DMS153 treated with DMSO at 0.1 percent for 48 hours (cell line): ENCODE results near the gene SUFU.
A peak's percentile ranks its signal among the peaks of the same experiment; 100 is the strongest.

ENCODE experiments used
- DNase-seq: peaks from one replicate; lab custom pipeline; 2025; ENCODE audit not compliant: unreplicated experiment; lab: John Stamatoyannopoulos, UW

The SUFU gene

DNA sequence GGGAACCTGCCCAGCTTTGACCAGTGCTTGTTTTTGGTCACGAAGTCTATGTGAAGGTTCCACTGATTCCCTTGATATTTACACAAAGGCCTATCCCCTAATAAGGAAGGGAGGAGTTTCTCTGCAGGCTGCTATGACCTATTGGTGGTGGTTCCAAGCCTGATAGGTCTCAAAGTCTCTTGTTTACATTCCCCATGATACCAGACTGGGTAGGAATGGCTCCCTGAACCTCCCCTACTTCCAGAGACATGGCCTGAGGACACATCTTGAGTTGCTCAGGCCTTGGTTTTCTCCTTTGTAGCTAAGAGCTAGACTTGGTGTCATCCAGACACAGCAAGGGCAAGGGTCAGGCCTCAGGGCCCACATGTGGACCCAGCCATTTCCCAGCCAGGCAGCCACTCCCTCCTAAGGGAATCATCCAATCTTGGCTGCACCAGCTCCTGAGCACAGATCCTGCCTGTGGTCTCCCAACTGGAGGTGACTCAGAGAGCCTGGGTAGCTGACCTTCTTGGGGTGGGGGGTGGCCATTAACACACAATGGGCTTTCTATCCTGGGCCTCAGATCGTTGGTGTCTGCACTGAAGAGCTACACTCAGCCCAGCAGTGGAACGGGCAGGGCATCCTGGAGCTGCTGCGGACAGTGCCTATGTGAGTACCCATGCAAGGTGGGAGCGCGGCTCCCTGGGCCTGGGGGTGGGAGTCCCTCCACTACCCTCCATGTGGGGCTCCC, 89.5 kb downstream of the SUFU start:
- no peak for DNase-seq

GRCh38 chr10:102593804-102594079, 90.0 kb downstream of the SUFU start:
- no peak for DNase-seq

DNA sequence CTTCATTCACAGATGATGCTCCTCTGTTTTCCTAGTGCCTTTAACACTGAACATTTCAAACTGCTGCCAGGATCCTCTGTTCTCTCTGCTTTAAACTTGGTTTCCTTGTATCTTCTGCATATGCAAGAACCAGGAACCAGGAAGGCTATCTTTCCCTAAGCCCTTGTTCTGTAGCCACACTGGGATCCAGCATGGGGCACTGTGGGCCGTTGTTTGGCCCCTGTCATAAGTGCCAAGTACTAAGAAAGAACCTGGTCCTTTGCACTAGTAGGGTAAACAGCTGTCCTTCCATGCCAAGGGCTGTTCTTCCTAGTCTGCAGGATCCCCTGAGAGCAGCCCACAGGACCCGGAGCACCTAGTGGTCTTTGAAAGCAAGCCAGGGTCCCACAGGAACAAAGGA, 91.5 kb downstream of the SUFU start:
- DNase-seq, result no peak

GRCh38 chr10:102595897-102596296, 92.1 kb downstream of the SUFU start:
- DNase-seq, result no peak

DNA sequence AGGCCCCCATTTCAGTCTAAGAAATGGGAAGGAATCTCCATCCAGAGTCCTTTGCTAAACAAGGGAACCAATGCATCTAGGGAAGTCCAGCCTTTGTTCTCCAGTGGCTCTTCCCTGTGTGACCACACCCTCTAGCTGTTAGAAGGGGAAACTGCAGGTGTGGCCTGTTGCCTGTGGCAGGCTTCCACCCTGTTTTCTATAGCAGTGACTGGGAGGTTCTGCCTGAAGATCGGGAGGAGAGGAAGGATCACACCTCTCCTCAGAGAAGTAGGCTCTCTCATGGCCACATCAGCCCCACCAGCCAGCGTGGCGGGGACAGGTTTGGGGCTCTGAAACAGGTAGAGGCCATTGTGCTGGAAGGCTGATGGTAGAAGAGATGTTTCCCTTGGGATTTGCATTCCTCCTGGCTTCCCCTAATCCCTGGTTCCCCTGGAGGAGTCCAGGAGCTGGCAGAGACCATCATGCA, 92.8 kb downstream of the SUFU start:
- peak; percentile 62 for DNase-seq

- no peak for DNase-seq
Measured at GRCh38 chr10:102597131-102597991, 93.6 kb downstream of the SUFU start.

- no peak for DNase-seq
Measured at GRCh38 chr10:102598243-102598642, 94.5 kb downstream of the SUFU start.

- DNase-seq, result no peak
Measured at GRCh38 chr10:102599565-102600327, 96.0 kb downstream of the SUFU start.

DNA sequence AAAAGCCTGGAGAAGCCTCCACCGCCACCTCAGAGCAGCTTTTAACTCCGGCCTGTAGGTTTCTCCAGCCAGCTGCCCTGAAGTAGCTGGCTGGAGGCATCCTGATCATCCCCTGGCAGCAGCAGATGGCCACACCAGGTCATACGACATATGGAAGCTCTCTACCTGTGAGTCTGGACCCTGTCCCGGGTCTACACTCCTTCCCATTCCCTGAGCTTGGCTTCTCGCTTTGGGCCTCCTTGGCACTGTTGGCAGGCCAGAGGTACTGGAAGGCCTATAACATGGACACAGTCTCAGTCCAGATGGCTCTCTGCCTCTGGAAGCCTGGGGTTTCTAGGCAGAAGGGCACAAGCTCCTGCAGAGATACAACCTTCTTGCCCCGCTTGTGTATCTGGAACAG, 97.0 kb downstream of the SUFU start:
- DNase-seq, result no peak

DNA sequence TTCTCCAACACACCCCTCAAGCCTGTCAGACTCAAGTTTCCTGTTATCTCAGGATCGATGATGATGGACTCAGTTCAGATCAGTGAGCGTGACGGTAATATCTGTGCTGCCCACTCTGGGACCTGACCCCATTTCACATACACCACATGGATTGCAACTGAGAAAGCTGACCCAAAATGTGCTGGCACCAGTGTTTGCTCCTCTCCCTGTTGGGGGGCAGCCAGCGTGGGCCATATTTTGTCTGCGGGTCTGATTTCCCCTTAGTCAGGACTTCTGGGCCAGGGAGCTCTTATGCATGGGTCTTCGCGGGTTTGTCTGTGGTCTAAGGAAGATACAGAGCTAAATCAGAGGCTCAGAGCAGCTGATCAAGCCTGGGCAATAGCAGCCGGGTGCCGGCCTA, 97.9 kb downstream of the SUFU start:
- DNase-seq, result no peak

DNA sequence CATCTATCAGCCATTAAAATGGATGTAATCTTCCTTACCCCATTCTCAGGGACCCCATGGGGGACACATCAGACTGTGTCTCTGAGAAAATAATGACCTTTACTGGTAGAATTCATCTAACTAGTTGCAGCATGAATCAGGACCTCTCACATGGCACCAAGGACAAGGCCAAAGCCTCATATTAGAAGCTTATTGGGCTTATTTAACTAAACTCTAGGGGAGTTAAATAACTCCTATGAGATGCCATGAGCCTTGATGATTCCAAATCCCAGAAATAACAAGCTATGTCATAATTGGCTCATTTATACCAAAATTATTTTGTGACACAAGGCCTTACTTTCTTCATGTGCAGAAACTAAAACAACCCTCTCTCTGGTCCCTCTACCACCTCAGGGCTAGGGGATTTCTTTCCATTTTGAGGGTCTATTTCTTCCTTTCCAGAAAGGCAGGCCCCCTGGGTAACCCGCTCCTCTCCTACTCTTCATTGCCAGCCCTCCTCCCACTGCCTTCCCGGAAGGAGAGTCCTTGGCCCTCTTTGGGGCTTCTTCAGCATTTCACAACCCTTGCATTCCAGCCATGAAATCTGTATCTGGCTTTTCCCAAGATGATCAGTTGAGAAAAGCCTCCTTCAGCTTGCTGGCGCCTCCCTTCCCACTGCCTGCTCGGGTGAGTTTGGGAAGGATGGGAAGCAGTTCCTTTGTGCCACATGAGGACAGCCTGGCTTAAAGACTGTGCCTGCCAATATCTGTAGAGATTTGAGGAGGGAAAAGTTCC, 98.7 kb downstream of the SUFU start:
- no peak for DNase-seq

- DNase-seq, result no peak
Measured at GRCh38 chr10:102603946-102604345, 100.2 kb downstream of the SUFU start.

GRCh38 chr10:102604439-102604841, 100.7 kb downstream of the SUFU start:
- no peak for DNase-seq

GRCh38 chr10:102605712-102606111, 101.9 kb downstream of the SUFU start:
- DNase-seq, result no peak

- DNase-seq, result no peak
Measured at GRCh38 chr10:102608487-102608886, 104.7 kb downstream of the SUFU start.

DNA sequence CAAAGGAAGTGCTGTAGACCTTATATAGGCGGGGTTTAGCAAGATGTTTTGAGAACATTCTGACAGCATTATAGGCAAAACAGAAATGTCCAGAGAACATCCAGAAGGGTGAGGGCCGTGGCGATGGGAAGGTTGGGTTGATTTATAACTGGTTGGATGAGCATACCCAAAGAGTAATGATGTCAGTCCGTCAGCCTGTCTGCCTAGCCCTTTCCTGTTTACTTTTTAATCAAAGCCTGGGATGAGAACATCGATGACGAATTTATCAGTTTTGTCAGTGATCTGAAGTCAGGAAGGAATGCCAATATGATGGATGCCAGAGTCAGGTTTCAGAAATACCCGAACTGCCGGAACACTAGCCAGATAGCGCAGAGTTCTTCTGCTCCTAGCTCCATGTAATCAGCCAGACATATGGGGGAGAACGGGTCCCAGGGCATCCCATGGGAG, 106.7 kb downstream of the SUFU start:
- no peak for DNase-seq

GRCh38 chr10:102611514-102612087, 107.8 kb downstream of the SUFU start:
- no peak for DNase-seq

DNA sequence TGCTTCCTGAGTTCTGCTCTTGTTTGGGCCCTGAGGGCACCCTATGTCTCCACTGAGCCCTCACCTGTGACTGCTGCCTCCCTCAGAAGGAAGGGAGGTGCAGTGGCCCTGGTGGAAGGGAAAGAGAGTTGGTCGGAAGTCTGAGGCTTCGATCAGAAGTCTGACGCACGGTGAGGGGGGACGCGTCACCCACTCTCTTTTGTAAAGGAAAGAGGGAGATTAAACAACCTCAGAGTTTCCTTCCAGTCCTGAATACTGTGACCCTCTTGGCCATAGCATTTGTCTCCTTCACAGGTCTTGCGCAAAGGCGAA, 109.1 kb downstream of the SUFU start:
- DNase-seq, result no peak

DNA sequence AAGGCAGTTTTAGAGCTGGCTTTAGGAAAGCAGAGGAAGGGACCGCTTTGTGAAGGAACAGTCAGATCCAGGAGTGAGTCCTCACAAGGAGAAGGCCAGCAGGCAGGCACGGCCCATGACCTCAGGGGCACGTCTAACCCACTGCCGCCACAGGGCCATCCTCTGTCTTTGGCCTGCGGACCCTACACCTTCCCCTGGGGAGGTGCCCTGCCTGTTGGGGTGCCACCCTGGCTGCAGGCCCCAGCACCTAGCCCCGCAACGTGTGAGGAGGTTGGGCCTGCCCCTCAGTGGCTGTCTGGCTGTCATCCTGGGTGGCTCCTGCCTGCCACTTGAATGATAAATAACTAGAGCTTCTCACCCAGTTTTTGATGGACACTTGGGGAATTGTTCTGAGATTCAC, 109.5 kb downstream of the SUFU start:
- no peak for DNase-seq

DNA sequence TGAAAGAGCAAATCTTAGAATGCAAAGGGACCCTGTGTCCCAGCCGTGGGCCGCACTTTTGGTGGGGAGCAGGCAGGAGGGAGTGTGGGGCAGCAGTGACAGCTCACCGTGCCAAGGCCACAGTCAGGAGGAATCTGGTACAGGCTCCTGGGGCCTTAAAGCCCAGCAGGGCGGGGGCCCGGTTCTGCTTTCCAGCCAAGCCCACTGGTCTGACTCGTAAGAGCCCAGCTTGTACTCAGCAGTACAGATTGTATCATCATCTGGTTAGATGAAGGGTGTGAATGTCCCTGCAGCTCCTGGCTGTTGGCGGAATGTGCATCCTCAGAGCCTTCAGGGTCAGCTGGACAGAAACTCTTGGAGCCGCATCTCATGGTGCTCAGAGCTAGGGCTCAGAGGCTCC, 110.0 kb downstream of the SUFU start:
- no peak for DNase-seq

DNA sequence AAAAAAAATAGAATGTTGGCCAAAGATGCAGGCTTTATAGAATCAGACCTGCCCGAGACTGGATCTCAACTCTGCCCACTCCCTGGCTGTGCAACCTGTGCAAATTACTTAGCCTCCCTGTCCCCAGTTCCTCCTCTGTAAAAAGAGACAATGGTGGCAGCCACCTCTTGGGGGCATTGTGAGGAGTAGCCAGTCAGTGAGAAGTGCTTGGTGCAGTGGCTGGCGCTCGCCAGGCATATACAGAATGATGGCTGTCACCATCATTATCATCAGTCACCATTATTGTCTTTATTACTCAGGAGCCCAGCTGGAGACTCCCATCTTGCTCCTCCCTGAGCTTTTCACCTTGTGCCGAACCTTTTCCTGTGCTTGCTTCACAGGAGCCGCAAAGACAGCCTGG, 111.1 kb downstream of the SUFU start:
- DNase-seq, result no peak
